GM19468 (cell line): ENCODE results near the gene CD34.

ENCODE experiments used
- ATAC-seq: cut with Tn5 transposase; IDR thresholded peaks from one replicate; pipeline ENCODE4 v1.9.1; 2021; ENCODE audit warnings: mild to moderate bottlenecking, moderate library complexity, moderate number of reproducible peaks; ENCODE audit not compliant: unreplicated experiment; ENCODE audit errors: extremely low read depth

The CD34 gene

GRCh38 chr1:207858806-207859205 is 52.1 kb downstream of the CD34 start:
- no peak for ATAC-seq

- no peak for ATAC-seq
Observed at GRCh38 chr1:207858281-207858680, 52.6 kb downstream of the CD34 start.

- no peak for ATAC-seq
Observed at GRCh38 chr1:207857447-207857846, 53.5 kb downstream of the CD34 start.

GRCh38 chr1:207856276-207857023 is 54.5 kb downstream of the CD34 start:
- ATAC-seq: no peak

GRCh38 chr1:207854001-207854400 is 56.9 kb downstream of the CD34 start:
- no peak for ATAC-seq

- ATAC-seq: no peak
Observed at GRCh38 chr1:207853372-207853757, 57.6 kb downstream of the CD34 start.

GRCh38 chr1:207852576-207853371 is 58.2 kb downstream of the CD34 start:
- no peak for ATAC-seq

- no peak for ATAC-seq
Observed at GRCh38 chr1:207851696-207852095, 59.2 kb downstream of the CD34 start.

GRCh38 chr1:207850621-207851407 is 60.1 kb downstream of the CD34 start:
- no peak for ATAC-seq

GRCh38 chr1:207849646-207850045 is 61.3 kb downstream of the CD34 start:
- no peak for ATAC-seq

- no peak for ATAC-seq
Observed at GRCh38 chr1:207849016-207849415, 61.9 kb downstream of the CD34 start.

- no peak for ATAC-seq
Observed at GRCh38 chr1:207848234-207848633, 62.7 kb downstream of the CD34 start.

- ATAC-seq: no peak
Observed at GRCh38 chr1:207847116-207847515, 63.8 kb downstream of the CD34 start.

GRCh38 chr1:207845109-207845508 is 65.8 kb downstream of the CD34 start:
- ATAC-seq: no peak

GRCh38 chr1:207844371-207844770 is 66.6 kb downstream of the CD34 start:
- no peak for ATAC-seq

- no peak for ATAC-seq
Observed at GRCh38 chr1:207842506-207842905, 68.4 kb downstream of the CD34 start.

- no peak for ATAC-seq
Observed at GRCh38 chr1:207841901-207842300, 69.0 kb downstream of the CD34 start.

GRCh38 chr1:207841293-207841692 is 69.6 kb downstream of the CD34 start:
- no peak for ATAC-seq

- ATAC-seq: no peak
Observed at GRCh38 chr1:207840380-207840779, 70.5 kb downstream of the CD34 start.

GRCh38 chr1:207839083-207839413 is 71.9 kb downstream of the CD34 start:
- no peak for ATAC-seq
